A549 treated with Hydrocortisone at 1 μM for 4 hours (cell line): ENCODE results near the gene IGFBP5. TPM values are rescaled to one million over a fixed set of nuclear protein-coding genes. Genes with fewer than 3 reads are reported as not detected.

Experiments used
- total RNA-seq: library from RNA; stranded (reverse); fragments of 200-300 nt; extraction: Qiagen RNA extraction; gene quantifications from 5 replicates; pipeline ENCODE4 v1.2.3, GENCODE V29; 2022

Gene IGFBP5, protein sequence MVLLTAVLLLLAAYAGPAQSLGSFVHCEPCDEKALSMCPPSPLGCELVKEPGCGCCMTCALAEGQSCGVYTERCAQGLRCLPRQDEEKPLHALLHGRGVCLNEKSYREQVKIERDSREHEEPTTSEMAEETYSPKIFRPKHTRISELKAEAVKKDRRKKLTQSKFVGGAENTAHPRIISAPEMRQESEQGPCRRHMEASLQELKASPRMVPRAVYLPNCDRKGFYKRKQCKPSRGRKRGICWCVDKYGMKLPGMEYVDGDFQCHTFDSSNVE
- 0.14 to 0.17 TPM (median 0.17 TPM) in 5 replicates for total RNA-seq

DNA sequence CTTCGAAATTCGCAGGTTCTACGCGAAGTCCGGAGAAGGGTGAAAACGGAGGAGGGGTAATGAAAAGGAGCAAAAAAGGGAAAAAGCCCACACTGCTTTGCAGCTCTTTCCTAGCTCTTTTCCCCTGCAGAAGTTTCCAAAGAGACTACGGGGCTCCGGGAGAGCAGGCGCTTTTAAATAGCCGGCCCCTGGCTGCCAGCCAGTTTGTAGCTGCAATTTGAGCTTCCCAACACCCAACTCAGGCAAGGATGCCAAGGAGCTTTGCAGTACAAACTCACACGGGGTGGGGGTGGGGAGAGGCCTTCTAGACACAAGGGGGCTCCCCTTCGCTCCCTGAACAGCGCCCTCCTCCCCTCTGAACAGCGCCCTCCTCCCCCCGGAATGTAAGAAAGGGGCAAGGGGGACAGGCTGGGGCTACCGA lies at the start of gene IGFBP5:
IGFBP5 (minus strand) TSS at position 149 of the 421 bp plus-strand sequence. CDS start 774 bp downstream, outside the sequence.

DNA sequence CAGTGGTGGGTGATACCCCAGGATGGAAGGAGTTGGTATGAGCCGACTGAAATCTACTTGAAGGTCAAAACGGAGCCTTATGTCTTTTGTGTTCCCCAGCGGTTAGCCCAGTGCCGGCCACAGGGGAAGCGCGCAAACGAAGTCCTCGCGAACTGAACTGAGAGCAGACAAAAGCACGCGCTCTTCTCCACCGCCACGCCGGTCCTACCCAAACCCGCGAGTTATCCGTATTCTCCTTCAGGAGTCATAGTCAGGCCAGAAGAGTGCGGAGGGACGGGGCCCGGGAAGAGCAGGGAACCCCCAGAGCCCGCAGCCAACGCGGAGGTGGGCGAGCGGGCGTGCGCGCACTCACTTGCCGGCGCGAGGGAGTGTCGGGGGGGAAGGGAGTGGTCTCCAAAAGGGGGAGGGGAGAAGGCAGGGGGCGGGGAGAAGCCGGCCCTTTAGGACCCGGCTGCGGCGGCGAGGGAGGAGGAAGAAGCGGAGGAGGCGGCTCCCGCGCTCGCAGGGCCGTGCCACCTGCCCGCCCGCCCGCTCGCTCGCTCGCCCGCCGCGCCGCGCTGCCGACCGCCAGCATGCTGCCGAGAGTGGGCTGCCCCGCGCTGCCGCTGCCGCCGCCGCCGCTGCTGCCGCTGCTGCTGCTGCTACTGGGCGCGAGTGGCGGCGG lies 62.3 kb downstream of the IGFBP5 start, which contains the start of gene IGFBP2:
IGFBP2 (plus strand) TSS at position 469 of the 664 bp plus-strand sequence; CDS start at position 573, 104 bp downstream.

Other genes starting within 250 kb of the IGFBP5 start
- gene RPL37A, start 196.7 kb downstream of the IGFBP5 start, total RNA-seq = 4,231 to 5,607 TPM (median 5,211 TPM) in 5 replicates
- 64.8 to 96.2 TPM (median 86.6 TPM) in 5 replicates for gene IGFBP2, start 62.1 kb downstream of the IGFBP5 start, total RNA-seq
- not detected in 5 replicates for gene TNP1, start 164.5 kb upstream of the IGFBP5 start, total RNA-seq